SH-SY5Y (cell line): ENCODE results near the gene ASRGL1.

ENCODE experiments used
- GATA2 ChIP-seq: IDR thresholded peaks from 2 replicates; pipeline ENCODE4 v1.6.1; 2011; ENCODE audit warnings: mild to moderate bottlenecking, low read depth, low read length
- GATA3 ChIP-seq: IDR thresholded peaks from 2 replicates; pipeline ENCODE4 v1.6.1; 2011; ENCODE audit warnings: low read depth, mild to moderate bottlenecking, low read length, moderate library complexity

GRCh38 chr11:62344210-62344609 is 7.0 kb downstream of the ASRGL1 start:
- TF ChIP-seq GATA2 = no peak
- no peak for TF ChIP-seq GATA3
